Neural crest cell (in vitro differentiated cells): Measurements from ENCODE around the gene MAP7D3. TPM values are rescaled to one million over a fixed set of nuclear protein-coding genes. Genes with fewer than 3 reads are reported as not detected.
A peak's percentile ranks its signal among the peaks of the same experiment; 100 is the strongest.
"Not testable (repeated sequence)": the region's sequence is repeated elsewhere in the genome, so short reads cannot be mapped to it uniquely, and the experiment has no call there.

Experiments used
- DNase-seq: peaks from one replicate; pipeline ENCODE4 v3.0.0; 2021; ENCODE audit warnings: low read depth, mixed read lengths, low spot score
- H3K27ac Mint-ChIP-seq: one replicate; pipeline ENCODE4 v1.8.0; 2021; ENCODE audit warnings: mild to moderate bottlenecking, mixed read lengths; ENCODE audit not compliant: unreplicated experiment
- H3K27me3 Mint-ChIP-seq: 2 replicates; pipeline ENCODE4 v1.8.0; 2021; ENCODE audit warnings: low read depth, mild to moderate bottlenecking, mixed read lengths
- H3K36me3 Mint-ChIP-seq: 2 replicates; pipeline ENCODE4 v1.8.0; 2021; ENCODE audit warnings: low read depth, mild to moderate bottlenecking, mixed read lengths
- H3K4me1 Mint-ChIP-seq: 2 replicates; pipeline ENCODE4 v1.8.0; 2021; ENCODE audit warnings: mixed read lengths
- H3K4me3 Mint-ChIP-seq: one replicate; pipeline ENCODE4 v1.8.0; 2021; ENCODE audit warnings: mild to moderate bottlenecking, mixed read lengths
- H3K9me3 Mint-ChIP-seq: 2 replicates; pipeline ENCODE4 v1.8.0; 2021; ENCODE audit warnings: mixed read lengths
- CTCF ChIP-seq: fragments of 200-600 bp; sonication (generic); conservative IDR thresholded peaks from 2 replicates; pipeline ENCODE4 v1.5.0; 2021; ENCODE audit warnings: antibody characterized with exemption, mild to moderate bottlenecking
- long read RNA-seq: library from polyadenylated mRNA; unstranded; transcript quantifications from one replicate; pipeline ENCODE4 v2.0.0, GENCODE V29; 2020
- total RNA-seq: library from RNA; stranded (reverse); gene quantifications from 2 replicates; pipeline ENCODE4 v1.2.1, GENCODE V29; 2021

The MAP7D3 gene
- 12.8 and 13.7 TPM in 2 replicates for total RNA-seq
- long read RNA-seq, full-length matches to known transcripts: 2 of 13 reads
- long read RNA-seq, partial matches to known transcripts: 10 of 13 reads
- long read RNA-seq, other reads (novel, unspliced or antisense): 1 of 13 reads

GRCh38 chrX:136251041-136251991 lies at the start of gene MAP7D3:
TSS of gene MAP7D3 (minus strand) at chrX:136251400. CDS start at chrX:136251358, 42 bp downstream.
- DNase-seq: peak; percentile 30
- Mint-ChIP-seq H3K4me3 (peak within 1 kb of the TSS; percentile 89), H3K4me1 (peaks cover 13% of the 10 kb centered on the region), H3K9me3 (no peaks in the 10 kb centered on the region), H3K27me3 (no peaks in the 10 kb centered on the region), H3K36me3 (no peaks in the 10 kb centered on the region), H3K27ac (no peak within 1 kb of the TSS)
- TF ChIP-seq CTCF: no peak

- not testable (repeated sequence) for H3K36me3 Mint-ChIP-seq, DNase-seq, H3K4me1 Mint-ChIP-seq, H3K27me3 Mint-ChIP-seq, H3K9me3 Mint-ChIP-seq, H3K4me3 Mint-ChIP-seq, H3K27ac Mint-ChIP-seq
Observed at GRCh38 chrX:136300721-136301120, 49.5 kb upstream of the MAP7D3 start, which contains the start of gene ADGRG4. TSS of gene ADGRG4 (plus strand) at chrX:136300963. CDS start at chrX:136308778, 7,815 bp downstream.

GRCh38 chrX:136295380-136295779 lies 44.2 kb upstream of the MAP7D3 start:
- Mint-ChIP-seq H3K27ac (no peak overlapping the region), H3K4me1 (no peaks in the 10 kb centered on the region), H3K36me3 (no peaks in the 10 kb centered on the region), H3K9me3 (peaks cover 5% of the 10 kb centered on the region), H3K27me3 (no peaks in the 10 kb centered on the region), H3K4me3 (no peak overlapping the region)
- DNase-seq: no peak
- no peak for TF ChIP-seq CTCF

- TF ChIP-seq CTCF: no peak
- H3K4me1 Mint-ChIP-seq: no peaks in the 10 kb centered on the region
- H3K36me3 Mint-ChIP-seq: no peaks in the 10 kb centered on the region
- peaks cover 3% of the 10 kb centered on the region for H3K9me3 Mint-ChIP-seq
- H3K27ac Mint-ChIP-seq: no peak overlapping the region
- H3K4me3 Mint-ChIP-seq: no peak overlapping the region
- DNase-seq: no peak
- H3K27me3 Mint-ChIP-seq: no peaks in the 10 kb centered on the region
Observed at GRCh38 chrX:136292656-136293055, 41.5 kb upstream of the MAP7D3 start.

GRCh38 chrX:136291824-136292223 lies 40.6 kb upstream of the MAP7D3 start:
- Mint-ChIP-seq H3K9me3 (peaks cover 3% of the 10 kb centered on the region), H3K27me3 (no peaks in the 10 kb centered on the region)
- TF ChIP-seq CTCF: no peak

GRCh38 chrX:136286375-136286774 lies 35.2 kb upstream of the MAP7D3 start:
- not testable (repeated sequence) for H3K27me3 Mint-ChIP-seq, H3K27ac Mint-ChIP-seq, H3K4me1 Mint-ChIP-seq, H3K4me3 Mint-ChIP-seq, H3K36me3 Mint-ChIP-seq, H3K9me3 Mint-ChIP-seq, DNase-seq

More at GRCh38 chrX:136291824-136292223, 40.6 kb upstream of the MAP7D3 start:
- Mint-ChIP-seq H3K27ac (no peak overlapping the region), H3K4me1 (no peaks in the 10 kb centered on the region), H3K4me3 (no peak overlapping the region), H3K36me3 (no peaks in the 10 kb centered on the region)
- DNase-seq: no peak
